NCI-H526 (cell line): ENCODE data around the gene S100A3.
"Not testable (repeated sequence)": the region's sequence is repeated elsewhere in the genome, so short reads cannot be mapped to it uniquely, and the experiment has no call there.

ENCODE experiments used
- DNase-seq, 2 experiments: peaks; one replicate each; lab custom pipeline; 2025; lab: John Stamatoyannopoulos, UW

The S100A3 gene

GRCh38 chr1:153548722-153549688 is at the start of gene S100A3:
S100A3 (minus strand) TSS chr1:153549258; CDS start chr1:153548485, 773 bp downstream.
- no peak for DNase-seq

DNA sequence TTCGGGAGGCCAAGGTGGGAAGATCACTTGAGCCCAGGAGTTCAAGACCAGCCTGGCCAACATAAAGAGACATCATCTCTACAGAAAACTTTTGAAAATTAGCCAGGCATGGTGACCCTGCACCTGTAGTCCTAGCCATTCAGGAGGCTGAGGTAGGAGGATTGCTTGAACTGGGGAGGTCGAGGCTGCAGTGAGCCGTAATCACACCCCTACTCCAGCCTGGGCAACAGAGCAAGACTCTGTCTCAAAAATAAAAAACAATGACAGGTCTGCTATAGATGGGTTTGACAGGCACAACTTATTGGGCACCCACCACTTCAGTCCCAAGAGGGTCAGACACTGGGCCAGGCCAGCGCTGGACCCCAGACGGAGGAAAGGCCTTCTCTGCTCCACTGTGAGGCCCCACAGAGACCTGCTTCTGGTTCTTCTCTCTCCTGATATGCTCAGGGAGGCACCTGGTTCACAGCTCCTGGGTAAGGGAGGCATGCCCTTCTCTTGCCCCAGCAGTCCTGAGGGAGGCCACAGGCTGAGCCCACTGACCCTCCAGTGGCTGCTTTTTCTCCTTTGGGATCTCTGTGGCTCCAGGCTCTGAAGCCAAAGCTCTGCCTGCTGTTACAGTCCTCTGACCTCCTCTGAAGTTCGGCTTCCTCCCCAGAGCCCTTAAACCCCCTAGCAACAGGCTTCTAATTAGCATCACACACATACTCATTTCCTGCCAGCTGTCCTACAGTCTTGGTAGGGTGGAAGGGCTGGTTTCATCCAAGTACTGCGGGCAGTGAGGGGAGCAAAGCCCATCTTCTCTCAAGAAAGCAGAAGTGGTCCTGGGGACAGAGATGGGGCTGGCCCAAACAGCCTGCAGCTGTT is 49.5 kb upstream of the S100A3 start:
- DNase-seq = peak in 1 of 2 experiments; percentile 46

- DNase-seq = no peak
Observed at GRCh38 chr1:153597206-153597605, 48.1 kb upstream of the S100A3 start.

DNA sequence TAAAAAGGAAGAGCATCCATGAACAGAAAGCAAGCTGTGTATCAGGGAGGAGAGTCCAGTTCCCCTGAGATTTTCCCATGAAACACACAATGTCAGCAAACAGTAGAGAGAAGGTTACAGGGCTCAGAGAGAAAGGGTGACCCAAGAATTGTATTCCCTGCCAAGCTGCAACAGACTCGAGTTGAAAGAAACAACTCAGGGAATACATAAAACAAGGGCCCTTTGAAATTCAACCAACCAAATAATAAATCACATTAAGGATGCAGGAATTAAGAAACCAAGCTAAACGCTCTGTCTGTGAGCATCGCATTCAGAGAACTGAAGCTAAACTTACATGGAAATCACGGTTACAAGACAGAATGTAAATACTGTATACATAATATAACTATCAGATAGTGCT is 43.7 kb upstream of the S100A3 start:
- DNase-seq = no peak

- no peak for DNase-seq
Observed at GRCh38 chr1:153588482-153588881, 39.4 kb upstream of the S100A3 start.

GRCh38 chr1:153588033-153588432 is 39.0 kb upstream of the S100A3 start:
- DNase-seq = not testable (repeated sequence)

GRCh38 chr1:153587314-153587713 is 38.3 kb upstream of the S100A3 start:
- no peak for DNase-seq

DNA sequence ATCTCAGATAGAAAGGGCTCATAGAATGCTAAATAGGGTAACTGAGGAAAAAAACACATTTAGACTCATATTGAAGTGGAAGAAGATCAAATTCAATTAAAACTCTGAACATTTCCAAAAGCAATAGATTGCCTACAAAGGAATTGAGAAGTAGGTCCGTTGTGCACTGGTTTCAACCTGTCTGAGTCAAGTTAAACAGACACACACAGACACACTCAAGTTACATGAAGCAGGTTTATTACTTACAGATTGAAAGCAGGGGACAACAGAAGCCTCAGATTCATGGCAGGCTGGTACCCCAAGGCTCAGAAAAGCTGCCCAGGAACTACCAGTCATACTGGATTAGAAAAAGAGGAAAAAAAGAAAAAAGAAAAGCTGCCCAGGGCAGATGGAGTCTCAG is 37.3 kb upstream of the S100A3 start:
- no peak for DNase-seq

GRCh38 chr1:153585006-153585405 is 35.9 kb upstream of the S100A3 start:
- no peak for DNase-seq

- DNase-seq = no peak
Observed at GRCh38 chr1:153583976-153584375, 34.9 kb upstream of the S100A3 start.

GRCh38 chr1:153583514-153583913 is 34.5 kb upstream of the S100A3 start:
- not testable (repeated sequence) for DNase-seq

GRCh38 chr1:153582836-153583235 is 33.8 kb upstream of the S100A3 start:
- DNase-seq = not testable (repeated sequence)

GRCh38 chr1:153578936-153579335 is 29.9 kb upstream of the S100A3 start:
- DNase-seq = no peak

- DNase-seq = no peak
Observed at GRCh38 chr1:153578490-153578889, 29.4 kb upstream of the S100A3 start.

DNA sequence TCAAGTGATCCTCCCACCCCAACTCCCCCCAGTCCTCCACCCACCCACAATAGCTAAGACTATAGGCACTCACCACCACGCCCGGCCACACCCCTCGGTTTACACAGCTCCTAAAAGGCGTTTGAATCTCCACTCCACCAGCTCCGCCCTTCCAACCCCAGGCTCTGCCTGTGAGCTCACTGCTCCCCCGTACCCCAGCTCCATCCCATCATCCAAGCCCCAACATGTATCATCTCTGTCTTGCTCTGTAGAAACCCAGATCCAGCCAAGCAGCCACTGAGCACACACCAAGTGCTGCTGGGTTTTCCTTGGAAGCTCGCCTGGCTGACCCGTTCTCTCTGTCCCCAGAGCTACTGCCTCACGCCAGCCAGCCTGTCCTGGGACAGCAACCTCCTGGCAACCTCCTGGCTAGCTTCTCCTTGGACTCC is 28.6 kb upstream of the S100A3 start:
- DNase-seq = no peak

GRCh38 chr1:153577138-153577537 is 28.1 kb upstream of the S100A3 start:
- DNase-seq = no peak

DNA sequence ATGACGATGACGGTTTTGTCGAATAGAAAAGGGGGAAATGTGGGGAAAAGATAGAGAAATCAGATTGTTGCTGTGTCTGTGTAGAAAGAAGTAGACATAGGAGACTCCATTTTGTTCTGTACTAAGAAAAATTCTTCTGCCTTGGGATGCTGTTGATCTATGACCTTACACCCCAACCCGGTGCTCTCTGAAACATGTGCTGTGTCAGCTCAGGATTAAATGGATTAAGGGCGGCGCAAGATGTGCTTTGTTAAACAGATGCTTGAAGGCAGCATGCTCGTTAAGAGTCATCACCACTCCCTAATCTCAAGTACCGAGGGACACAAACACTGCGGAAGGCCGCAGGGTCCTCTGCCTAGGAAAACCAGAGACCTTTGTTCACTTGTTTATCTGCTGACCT is 26.4 kb upstream of the S100A3 start:
- not testable (repeated sequence) for DNase-seq

- not testable (repeated sequence) for DNase-seq
Observed at GRCh38 chr1:153575081-153575491, 26.0 kb upstream of the S100A3 start.

DNA sequence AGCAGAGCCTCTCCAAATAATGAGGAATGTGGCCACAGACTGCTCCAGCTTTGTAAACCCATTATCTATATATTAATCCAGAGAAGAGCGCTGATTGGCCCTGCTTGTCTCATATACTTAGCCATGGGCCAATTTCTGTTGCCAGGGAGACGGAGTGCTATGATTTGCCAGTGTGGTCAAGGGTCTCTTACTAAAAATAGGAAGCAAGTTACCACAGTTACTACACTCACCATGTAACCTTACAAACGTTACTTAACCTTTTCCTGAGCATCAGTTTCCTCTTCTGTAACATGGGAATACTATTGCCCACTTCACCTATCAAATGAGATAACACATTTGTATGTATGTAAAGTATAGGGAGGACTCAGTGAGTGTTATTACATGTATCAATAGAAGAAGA is 24.3 kb upstream of the S100A3 start:
- DNase-seq = no peak

- peak; percentile 79 to 91 for DNase-seq
Observed at GRCh38 chr1:153572569-153573015, 23.5 kb upstream of the S100A3 start.

GRCh38 chr1:153571706-153572105 is 22.6 kb upstream of the S100A3 start:
- no peak for DNase-seq

GRCh38 chr1:153570874-153571273 is 21.8 kb upstream of the S100A3 start:
- peak; percentile 27 to 60 for DNase-seq
